Measurements from ENCODE around the gene NMUR2.

GRCh38 chr5:152388610-152389009 lies 16.5 kb downstream of the NMUR2 start:
- TF ChIP-seq, protein P1, sequence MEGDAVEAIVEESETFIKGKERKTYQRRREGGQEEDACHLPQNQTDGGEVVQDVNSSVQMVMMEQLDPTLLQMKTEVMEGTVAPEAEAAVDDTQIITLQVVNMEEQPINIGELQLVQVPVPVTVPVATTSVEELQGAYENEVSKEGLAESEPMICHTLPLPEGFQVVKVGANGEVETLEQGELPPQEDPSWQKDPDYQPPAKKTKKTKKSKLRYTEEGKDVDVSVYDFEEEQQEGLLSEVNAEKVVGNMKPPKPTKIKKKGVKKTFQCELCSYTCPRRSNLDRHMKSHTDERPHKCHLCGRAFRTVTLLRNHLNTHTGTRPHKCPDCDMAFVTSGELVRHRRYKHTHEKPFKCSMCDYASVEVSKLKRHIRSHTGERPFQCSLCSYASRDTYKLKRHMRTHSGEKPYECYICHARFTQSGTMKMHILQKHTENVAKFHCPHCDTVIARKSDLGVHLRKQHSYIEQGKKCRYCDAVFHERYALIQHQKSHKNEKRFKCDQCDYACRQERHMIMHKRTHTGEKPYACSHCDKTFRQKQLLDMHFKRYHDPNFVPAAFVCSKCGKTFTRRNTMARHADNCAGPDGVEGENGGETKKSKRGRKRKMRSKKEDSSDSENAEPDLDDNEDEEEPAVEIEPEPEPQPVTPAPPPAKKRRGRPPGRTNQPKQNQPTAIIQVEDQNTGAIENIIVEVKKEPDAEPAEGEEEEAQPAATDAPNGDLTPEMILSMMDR (IDR thresholded peaks at IDR 0.05), result no peak
- no peak for TF ChIP-seq POLR2A (IDR thresholded peaks at IDR 0.05)
